Stimulated activated CD8-positive, alpha-beta memory T cell treated with anti-CD3 and anti-CD28 coated beads, Interleukin-7, amount 100 ng/mL, for 4 hours (primary cell): ENCODE measurements around the gene CTPS2.
"Not testable (repeated sequence)": the region's sequence is repeated elsewhere in the genome, so short reads cannot be mapped to it uniquely, and the experiment has no call there.

Experiments
- DNase-seq, 2 donors: peaks; one replicate each; pipeline ENCODE4 v3.0.0-alpha.2; 2020; ENCODE audit warnings: low read depth in 2 of 2

Gene CTPS2

GRCh38 chrX:16653424-16653823 is 59.0 kb downstream of the CTPS2 start:
- no peak for DNase-seq

- DNase-seq, result no peak
These were observed 61.0 kb downstream of the CTPS2 start for GRCh38 chrX:16651391-16652024.

- DNase-seq, result no peak
These were observed 62.6 kb downstream of the CTPS2 start, which contains the start of gene S100G for GRCh38 chrX:16649858-16650257. S100G (plus strand) TSS chrX:16650158; CDS start chrX:16651007, 849 bp downstream.

GRCh38 chrX:16646366-16647138 is 65.9 kb downstream of the CTPS2 start:
- DNase-seq, result no peak

GRCh38 chrX:16643176-16643575 is 69.3 kb downstream of the CTPS2 start:
- no peak for DNase-seq

GRCh38 chrX:16640823-16641222 is 71.6 kb downstream of the CTPS2 start:
- DNase-seq, result no peak

GRCh38 chrX:16639966-16640365 is 72.5 kb downstream of the CTPS2 start:
- no peak for DNase-seq

GRCh38 chrX:16638533-16638932 is 73.9 kb downstream of the CTPS2 start:
- DNase-seq, result no peak

- DNase-seq, result no peak
These were observed 76.9 kb downstream of the CTPS2 start for GRCh38 chrX:16635596-16635995.

GRCh38 chrX:16635040-16635439 is 77.4 kb downstream of the CTPS2 start:
- no peak for DNase-seq

GRCh38 chrX:16633754-16634153 is 78.7 kb downstream of the CTPS2 start:
- DNase-seq, result no peak

GRCh38 chrX:16629909-16630308 is 82.6 kb downstream of the CTPS2 start:
- no peak for DNase-seq

GRCh38 chrX:16628946-16629595 is 83.4 kb downstream of the CTPS2 start:
- no peak for DNase-seq

GRCh38 chrX:16628511-16628910 is 84.0 kb downstream of the CTPS2 start:
- not testable (repeated sequence) for DNase-seq

GRCh38 chrX:16619024-16619423 is 93.4 kb downstream of the CTPS2 start:
- no peak for DNase-seq

- DNase-seq, result no peak
These were observed 94.0 kb downstream of the CTPS2 start for GRCh38 chrX:16618422-16618821.

- no peak for DNase-seq
These were observed 95.1 kb downstream of the CTPS2 start for GRCh38 chrX:16617382-16617781.

GRCh38 chrX:16612257-16612897 is 100.1 kb downstream of the CTPS2 start:
- DNase-seq, result no peak

GRCh38 chrX:16610654-16611053 is 101.8 kb downstream of the CTPS2 start:
- not testable (repeated sequence) for DNase-seq

- DNase-seq, result no peak
These were observed 102.3 kb downstream of the CTPS2 start for GRCh38 chrX:16610121-16610621.

GRCh38 chrX:16606142-16606720 is 106.2 kb downstream of the CTPS2 start:
- DNase-seq, result no peak

GRCh38 chrX:16604337-16604736 is 108.1 kb downstream of the CTPS2 start:
- no peak for DNase-seq
